NT2/D1 (cell line): Measurements from ENCODE around the gene SLC45A3.

Source experiments
- DNase-seq: peaks from one replicate; pipeline ENCODE4 v3.0.0-alpha.2; 2011; ENCODE audit warnings: low read depth, low spot score
- H3K27me3 ChIP-seq: 2 replicates; pipeline ENCODE4 v1.6.0; 2011; ENCODE audit warnings: mild to moderate bottlenecking; ENCODE audit not compliant: insufficient read length, insufficient read depth
- H3K36me3 ChIP-seq: 2 replicates; pipeline ENCODE4 v1.6.1; 2011; ENCODE audit warnings: mild to moderate bottlenecking, low read length, mixed read lengths; ENCODE audit not compliant: insufficient read depth, insufficient read length
- H3K4me1 ChIP-seq: 2 replicates; pipeline ENCODE4 v1.5.1; 2011; ENCODE audit not compliant: insufficient read depth, insufficient read length
- H3K4me3 ChIP-seq: 2 replicates; pipeline ENCODE4 v1.5.1; 2011; ENCODE audit warnings: low read depth; ENCODE audit not compliant: insufficient read length
- H3K9ac ChIP-seq: 2 replicates; pipeline ENCODE4 v1.6.0; 2011; ENCODE audit warnings: low read depth; ENCODE audit not compliant: insufficient read length
- H3K9me3 ChIP-seq: 2 replicates; pipeline ENCODE4 v1.5.1; 2011; ENCODE audit warnings: mild to moderate bottlenecking, low read length; ENCODE audit not compliant: insufficient read depth
- SUZ12 ChIP-seq: IDR thresholded peaks from 2 replicates; pipeline ENCODE4 v1.6.1; 2011; ENCODE audit not compliant: insufficient read length, insufficient read depth; ENCODE audit errors: extremely low read depth
- YY1 ChIP-seq: IDR thresholded peaks from 2 replicates; pipeline ENCODE4 v1.6.1; 2011; ENCODE audit not compliant: insufficient read length, insufficient read depth
- ZNF274 ChIP-seq: IDR thresholded peaks from 2 replicates; pipeline ENCODE4 v1.6.1; 2011; ENCODE audit warnings: mild to moderate bottlenecking, low read depth, low read length

SLC45A3 gene

DNA sequence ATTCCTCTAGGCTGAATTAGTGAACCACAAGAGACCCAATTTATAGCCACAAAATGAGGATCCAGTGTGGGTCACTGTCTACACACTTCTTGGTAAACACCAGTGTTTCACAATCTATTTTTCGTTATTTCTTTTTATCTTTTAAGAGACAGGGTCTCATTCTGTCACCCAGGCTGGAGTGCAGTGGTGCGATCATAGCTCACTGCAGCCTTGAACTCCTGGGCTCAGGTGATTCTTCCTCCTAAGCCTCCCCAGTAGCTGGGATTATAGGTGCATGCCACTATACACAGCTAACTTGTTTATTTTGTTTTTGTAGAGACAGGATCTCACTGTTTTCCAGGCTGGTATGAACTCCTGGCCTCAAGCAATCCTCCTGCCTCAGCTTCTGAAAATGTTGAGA, 29.3 kb upstream of the SLC45A3 start:
- no peaks in the 10 kb centered on the region for H3K9me3 ChIP-seq
- H3K9ac ChIP-seq: no peak overlapping the region
- H3K4me1 ChIP-seq: no peaks in the 10 kb centered on the region
- no peaks in the 10 kb centered on the region for H3K27me3 ChIP-seq
- no peak for DNase-seq
- TF ChIP-seq YY1 (no peak), ZNF274 (no peak), SUZ12 (no peak)
- no peak overlapping the region for H3K4me3 ChIP-seq
- peaks cover 39% of the 10 kb centered on the region for H3K36me3 ChIP-seq

GRCh38 chr1:205709059-205709398, 28.7 kb upstream of the SLC45A3 start:
- Histone ChIP-seq H3K9me3 (no peaks in the 10 kb centered on the region), H3K4me1 (no peaks in the 10 kb centered on the region), H3K27me3 (no peaks in the 10 kb centered on the region), H3K9ac (no peak overlapping the region), H3K36me3 (peaks cover 40% of the 10 kb centered on the region), H3K4me3 (no peak overlapping the region)
- TF ChIP-seq YY1 (no peak), ZNF274 (no peak), SUZ12 (no peak)
- no peak for DNase-seq

DNA sequence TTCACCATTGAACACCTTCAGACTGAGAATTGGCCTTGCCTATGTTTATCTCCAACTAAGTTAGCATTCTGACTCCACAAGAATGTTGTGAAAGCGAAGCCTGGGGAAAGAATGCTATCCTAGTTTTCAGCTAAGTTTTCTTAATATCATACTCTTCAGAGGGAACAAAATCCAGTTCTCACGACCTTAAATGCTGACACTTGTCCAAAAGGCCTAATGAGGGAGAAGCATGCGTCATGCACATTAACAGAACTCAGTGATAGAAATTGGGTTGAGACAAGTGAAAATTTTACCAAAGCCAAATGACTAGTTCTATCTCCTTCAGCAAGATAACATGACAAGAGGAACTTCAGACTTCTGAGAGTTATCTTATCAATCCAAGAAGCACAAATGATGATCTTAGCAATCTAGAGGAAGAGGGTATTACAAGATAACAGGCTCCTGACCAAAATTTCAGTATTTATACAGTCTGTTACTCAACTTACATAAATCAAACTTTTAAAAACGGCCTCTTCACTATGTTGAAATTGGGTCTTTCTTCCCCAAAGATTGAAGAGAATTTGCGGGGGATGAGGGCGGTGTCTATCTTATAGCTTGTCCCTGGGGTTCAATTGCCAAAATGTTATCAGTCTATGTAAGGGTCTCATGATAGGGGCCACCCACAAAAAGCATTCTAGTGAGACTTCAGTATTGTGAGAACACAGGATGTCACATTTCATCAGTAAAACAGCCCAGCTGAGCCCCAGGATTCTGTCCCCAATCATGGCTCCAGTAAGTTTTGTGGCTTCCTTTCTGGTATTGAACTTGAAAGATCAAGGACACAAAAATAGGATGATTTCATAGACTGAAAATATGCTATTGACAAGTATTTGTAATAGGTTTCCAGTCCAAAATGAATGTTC, 26.5 kb upstream of the SLC45A3 start:
- H3K27me3 ChIP-seq: no peaks in the 10 kb centered on the region
- H3K4me3 ChIP-seq: no peak overlapping the region
- TF ChIP-seq ZNF274: no peak
- no peak for TF ChIP-seq YY1
- TF ChIP-seq SUZ12: no peak
- peaks cover under 1% of the 10 kb centered on the region for H3K4me1 ChIP-seq
- H3K36me3 ChIP-seq: peaks cover 49% of the 10 kb centered on the region
- H3K9me3 ChIP-seq: no peaks in the 10 kb centered on the region
- H3K9ac ChIP-seq: no peak overlapping the region
- DNase-seq: no peak

DNA sequence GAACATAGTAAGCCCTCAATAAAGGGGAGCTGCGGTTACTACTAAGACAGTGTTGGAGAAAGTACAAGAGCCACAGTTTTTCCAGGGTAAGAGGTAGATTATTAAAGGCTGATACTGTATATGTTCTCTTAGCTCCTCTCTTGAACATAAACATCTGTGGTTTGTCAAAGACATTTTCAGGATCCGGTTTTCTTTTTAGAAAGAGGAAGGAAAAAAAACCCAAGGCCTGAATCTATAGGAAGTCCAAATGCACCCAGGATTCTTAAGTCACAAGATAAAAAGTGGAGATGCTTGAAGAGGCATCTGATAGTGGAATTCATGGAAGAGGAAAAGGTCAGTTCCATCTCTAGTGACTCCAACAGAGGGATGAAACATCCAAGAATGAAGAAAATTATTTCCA, 24.6 kb upstream of the SLC45A3 start:
- peaks cover 10% of the 10 kb centered on the region for H3K4me1 ChIP-seq
- no peak overlapping the region for H3K4me3 ChIP-seq
- DNase-seq: no peak
- H3K9me3 ChIP-seq: no peaks in the 10 kb centered on the region
- H3K9ac ChIP-seq: no peak overlapping the region
- no peaks in the 10 kb centered on the region for H3K27me3 ChIP-seq
- TF ChIP-seq YY1 (no peak), ZNF274 (no peak)
- peaks cover 32% of the 10 kb centered on the region for H3K36me3 ChIP-seq

- Histone ChIP-seq H3K27me3 (no peaks in the 10 kb centered on the region), H3K36me3 (peaks cover 19% of the 10 kb centered on the region), H3K9ac (no peak overlapping the region), H3K4me1 (peaks cover 14% of the 10 kb centered on the region), H3K4me3 (no peak overlapping the region), H3K9me3 (no peaks in the 10 kb centered on the region)
- DNase-seq: no peak
- no peak for TF ChIP-seq ZNF274
- TF ChIP-seq SUZ12: no peak
- TF ChIP-seq YY1: no peak
Measured at GRCh38 chr1:205703072-205703471, 22.8 kb upstream of the SLC45A3 start.

GRCh38 chr1:205701891-205702290, 21.6 kb upstream of the SLC45A3 start:
- Histone ChIP-seq H3K4me3 (no peak overlapping the region), H3K36me3 (peaks cover 19% of the 10 kb centered on the region), H3K9me3 (no peaks in the 10 kb centered on the region), H3K9ac (no peak overlapping the region), H3K27me3 (no peaks in the 10 kb centered on the region), H3K4me1 (peaks cover 18% of the 10 kb centered on the region)
- no peak for TF ChIP-seq SUZ12
- no peak for TF ChIP-seq YY1
- TF ChIP-seq ZNF274: no peak
- DNase-seq: no peak

- peaks cover 19% of the 10 kb centered on the region for H3K36me3 ChIP-seq
- TF ChIP-seq SUZ12: no peak
- no peak for TF ChIP-seq ZNF274
- TF ChIP-seq YY1: no peak
- H3K27me3 ChIP-seq: no peaks in the 10 kb centered on the region
- H3K9me3 ChIP-seq: no peaks in the 10 kb centered on the region
- DNase-seq: no peak
- H3K4me1 ChIP-seq: peaks cover 18% of the 10 kb centered on the region
- no peak overlapping the region for H3K4me3 ChIP-seq
- peak overlapping the region; percentile 26 for H3K9ac ChIP-seq
Measured at GRCh38 chr1:205701420-205701819, 21.1 kb upstream of the SLC45A3 start.
